Neural cell (in vitro differentiated cells): ENCODE results near the gene RPS6KA5. TPM values are rescaled to one million over a fixed set of nuclear protein-coding genes. Genes with fewer than 3 reads are reported as not detected.

Experiments used
- H2AFZ ChIP-seq: fragments of 200-600, 300-800 bp; sonication (generic), shearing (Covaris generic); 2 replicates; pipeline ENCODE4 v1.6.0; 2014; ENCODE audit warnings: low read depth, mild to moderate bottlenecking, antibody characterized with exemption, low read length, moderate library complexity
- H3F3A ChIP-seq: fragments of 200-600 bp; shearing (Covaris generic); 2 replicates; pipeline ENCODE4 v1.6.1; 2016; ENCODE audit warnings: mild to moderate bottlenecking, moderate library complexity, mixed read lengths, antibody characterized with exemption, low read length; ENCODE audit not compliant: insufficient read depth, poor library complexity, severe bottlenecking
- H3K27ac ChIP-seq: fragments of 200-600, 300-800 bp; sonication (generic), shearing (Covaris generic); 2 replicates; pipeline ENCODE4 v1.5.1; 2014; ENCODE audit warnings: mild to moderate bottlenecking, low read length, moderate library complexity
- H3K27me3 ChIP-seq: fragments of 300-800, 200-600 bp; sonication (generic), shearing (Covaris generic); 2 replicates; pipeline ENCODE4 v1.6.0; 2014; ENCODE audit warnings: mild to moderate bottlenecking, low read depth, low read length, moderate library complexity; ENCODE audit not compliant: insufficient read depth
- H3K36me3 ChIP-seq: fragments of 300-800, 200-600 bp; sonication (generic), shearing (Covaris generic); 2 replicates; pipeline ENCODE4 v1.5.1; 2014; ENCODE audit warnings: mild to moderate bottlenecking, antibody characterized with exemption, low read length, moderate library complexity; ENCODE audit not compliant: insufficient read depth
- H3K4me2 ChIP-seq: fragments of 300-800, 200-600 bp; sonication (generic), shearing (Covaris generic); 2 replicates; pipeline ENCODE4 v1.6.0; 2014; ENCODE audit warnings: mild to moderate bottlenecking, low read length
- H3K4me3 ChIP-seq: fragments of 300-800, 200-600 bp; sonication (generic), shearing (Covaris generic); 2 replicates; pipeline ENCODE4 v1.5.1; 2014; ENCODE audit warnings: mild to moderate bottlenecking, low read length, moderate library complexity
- H3K79me2 ChIP-seq: fragments of 200-600 bp; shearing (Covaris generic); replicated peaks from 2 replicates; pipeline ENCODE4 v1.6.0; 2014; ENCODE audit warnings: mild to moderate bottlenecking, low read length, moderate library complexity; ENCODE audit not compliant: insufficient read depth
- H3K9ac ChIP-seq: fragments of 300-800, 200-600 bp; sonication (generic), shearing (Covaris generic); 2 replicates; pipeline ENCODE4 v1.6.1; 2016; ENCODE audit warnings: mild to moderate bottlenecking, low read length, mixed read lengths
- H3K9me2 ChIP-seq: fragments of 200-600 bp; shearing (Covaris generic); 2 replicates; pipeline ENCODE4 v1.6.1; 2016; ENCODE audit warnings: mild to moderate bottlenecking, low read length, mixed read lengths; ENCODE audit not compliant: insufficient read depth
- H3K9me3 ChIP-seq: fragments of 200-600, 300-800 bp; sonication (generic), shearing (Covaris generic); 2 replicates; pipeline ENCODE4 v1.6.1; 2016; ENCODE audit warnings: mild to moderate bottlenecking, mixed run types, low read length, moderate library complexity, mixed read lengths
- H4K20me1 ChIP-seq: fragments of 200-600 bp; shearing (Covaris generic); 2 replicates; pipeline ENCODE4 v1.6.1; 2016; ENCODE audit warnings: mild to moderate bottlenecking, mixed run types; ENCODE audit not compliant: insufficient read depth
- EP300 ChIP-seq: fragments of 450-650 bp; conservative IDR thresholded peaks from 2 replicates; pipeline ENCODE4 v1.6.1; 2014; ENCODE audit warnings: antibody characterized with exemption, mild to moderate bottlenecking, moderate library complexity; ENCODE audit not compliant: poor library complexity, severe bottlenecking
- EZH2 ChIP-seq: fragments of 200-600, 300-800 bp; shearing (Covaris generic), sonication (generic); IDR thresholded peaks from 2 replicates; pipeline ENCODE4 v1.6.1; 2014; ENCODE audit warnings: antibody characterized with exemption, low read length, borderline replicate concordance, mild to moderate bottlenecking; ENCODE audit not compliant: insufficient read depth, poor library complexity, severe bottlenecking
- MXI1 ChIP-seq: fragments of 450-650 bp; conservative IDR thresholded peaks from 2 replicates; pipeline ENCODE4 v1.6.1; 2014; ENCODE audit warnings: antibody characterized with exemption, mild to moderate bottlenecking; ENCODE audit not compliant: poor library complexity, severe bottlenecking
- POLR2AphosphoS5 ChIP-seq: IDR thresholded peaks from 2 replicates; pipeline ENCODE4 v1.6.1; 2012
- RAD21 ChIP-seq: fragments of 450-650 bp; conservative IDR thresholded peaks from 2 replicates; pipeline ENCODE4 v1.6.1; 2014; ENCODE audit warnings: antibody characterized with exemption, mild to moderate bottlenecking, moderate library complexity
- SMC3 ChIP-seq: fragments of 450-650 bp; conservative IDR thresholded peaks from 2 replicates; pipeline ENCODE4 v1.6.1; 2014; ENCODE audit warnings: antibody characterized with exemption, mild to moderate bottlenecking, moderate library complexity; ENCODE audit not compliant: poor library complexity
- TAF1 ChIP-seq: IDR thresholded peaks from 2 replicates; pipeline ENCODE4 v1.6.1; 2012; ENCODE audit warnings: low read depth
- polyA plus RNA-seq: library from polyadenylated mRNA; depleted of rRNA; stranded (reverse); fragments of >200 nt; gene quantifications from 2 replicates; pipeline ENCODE4 v1.2.3, GENCODE V29; 2014
- TF ChIP-seq, protein P1 (sequence below): IDR thresholded peaks from 2 replicates; pipeline ENCODE4 v1.6.1; 2012; ENCODE audit warnings: borderline replicate concordance
- TF ChIP-seq, protein P2 (sequence below): fragments of 450-650 bp; IDR thresholded peaks from 2 replicates; pipeline ENCODE4 v1.5.1; 2014; ENCODE audit warnings: antibody characterized with exemption, mild to moderate bottlenecking, moderate library complexity; ENCODE audit not compliant: poor library complexity, severe bottlenecking

RPS6KA5 gene
- polyA plus RNA-seq, 1 donor from 2014 or later = 6.3 TPM

DNA sequence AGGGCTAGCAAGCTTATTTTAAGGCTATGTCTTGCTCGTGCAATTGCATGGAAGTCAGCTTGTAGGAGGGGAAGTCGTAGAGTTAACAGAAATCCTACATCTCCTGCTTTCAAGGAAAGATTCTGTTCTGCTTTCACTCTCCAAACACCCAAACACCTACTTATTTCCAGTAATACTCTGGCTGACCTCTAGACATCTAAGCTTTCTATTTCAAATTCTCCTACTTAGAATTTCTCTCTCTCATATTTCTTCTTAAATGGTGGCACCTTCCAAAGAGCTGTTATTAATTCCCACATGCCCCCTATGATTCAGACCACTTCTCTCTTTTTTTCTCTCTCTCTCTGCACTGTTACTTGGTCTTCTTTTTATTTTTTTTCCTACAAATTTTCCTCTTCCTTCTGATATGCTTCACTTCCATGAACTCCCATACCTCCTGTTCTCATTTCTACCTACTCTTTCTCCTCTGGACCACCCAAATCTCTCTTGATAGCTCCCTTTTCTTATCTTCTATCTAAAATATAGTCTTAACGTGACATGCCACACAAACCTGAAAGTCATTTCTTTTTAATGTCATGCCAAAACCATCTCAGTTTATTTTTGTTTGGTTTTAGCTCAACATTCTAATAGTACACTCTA lies 90.8 kb downstream of the RPS6KA5 start:
- H3K27me3 ChIP-seq = no peaks in the 10 kb centered on the region
- H3K9me3 ChIP-seq = no peaks in the 10 kb centered on the region
- no peak overlapping the region for H3K4me2 ChIP-seq
- TF ChIP-seq POLR2AphosphoS5 = no peak
- no peak for TF ChIP-seq EP300
- TF ChIP-seq MXI1 = no peak
- no peak for TF ChIP-seq SMC3
- TF ChIP-seq EZH2 = no peak
- TF ChIP-seq, protein P1, sequence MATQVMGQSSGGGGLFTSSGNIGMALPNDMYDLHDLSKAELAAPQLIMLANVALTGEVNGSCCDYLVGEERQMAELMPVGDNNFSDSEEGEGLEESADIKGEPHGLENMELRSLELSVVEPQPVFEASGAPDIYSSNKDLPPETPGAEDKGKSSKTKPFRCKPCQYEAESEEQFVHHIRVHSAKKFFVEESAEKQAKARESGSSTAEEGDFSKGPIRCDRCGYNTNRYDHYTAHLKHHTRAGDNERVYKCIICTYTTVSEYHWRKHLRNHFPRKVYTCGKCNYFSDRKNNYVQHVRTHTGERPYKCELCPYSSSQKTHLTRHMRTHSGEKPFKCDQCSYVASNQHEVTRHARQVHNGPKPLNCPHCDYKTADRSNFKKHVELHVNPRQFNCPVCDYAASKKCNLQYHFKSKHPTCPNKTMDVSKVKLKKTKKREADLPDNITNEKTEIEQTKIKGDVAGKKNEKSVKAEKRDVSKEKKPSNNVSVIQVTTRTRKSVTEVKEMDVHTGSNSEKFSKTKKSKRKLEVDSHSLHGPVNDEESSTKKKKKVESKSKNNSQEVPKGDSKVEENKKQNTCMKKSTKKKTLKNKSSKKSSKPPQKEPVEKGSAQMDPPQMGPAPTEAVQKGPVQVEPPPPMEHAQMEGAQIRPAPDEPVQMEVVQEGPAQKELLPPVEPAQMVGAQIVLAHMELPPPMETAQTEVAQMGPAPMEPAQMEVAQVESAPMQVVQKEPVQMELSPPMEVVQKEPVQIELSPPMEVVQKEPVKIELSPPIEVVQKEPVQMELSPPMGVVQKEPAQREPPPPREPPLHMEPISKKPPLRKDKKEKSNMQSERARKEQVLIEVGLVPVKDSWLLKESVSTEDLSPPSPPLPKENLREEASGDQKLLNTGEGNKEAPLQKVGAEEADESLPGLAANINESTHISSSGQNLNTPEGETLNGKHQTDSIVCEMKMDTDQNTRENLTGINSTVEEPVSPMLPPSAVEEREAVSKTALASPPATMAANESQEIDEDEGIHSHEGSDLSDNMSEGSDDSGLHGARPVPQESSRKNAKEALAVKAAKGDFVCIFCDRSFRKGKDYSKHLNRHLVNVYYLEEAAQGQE = no peak
- TF ChIP-seq, protein P2, sequence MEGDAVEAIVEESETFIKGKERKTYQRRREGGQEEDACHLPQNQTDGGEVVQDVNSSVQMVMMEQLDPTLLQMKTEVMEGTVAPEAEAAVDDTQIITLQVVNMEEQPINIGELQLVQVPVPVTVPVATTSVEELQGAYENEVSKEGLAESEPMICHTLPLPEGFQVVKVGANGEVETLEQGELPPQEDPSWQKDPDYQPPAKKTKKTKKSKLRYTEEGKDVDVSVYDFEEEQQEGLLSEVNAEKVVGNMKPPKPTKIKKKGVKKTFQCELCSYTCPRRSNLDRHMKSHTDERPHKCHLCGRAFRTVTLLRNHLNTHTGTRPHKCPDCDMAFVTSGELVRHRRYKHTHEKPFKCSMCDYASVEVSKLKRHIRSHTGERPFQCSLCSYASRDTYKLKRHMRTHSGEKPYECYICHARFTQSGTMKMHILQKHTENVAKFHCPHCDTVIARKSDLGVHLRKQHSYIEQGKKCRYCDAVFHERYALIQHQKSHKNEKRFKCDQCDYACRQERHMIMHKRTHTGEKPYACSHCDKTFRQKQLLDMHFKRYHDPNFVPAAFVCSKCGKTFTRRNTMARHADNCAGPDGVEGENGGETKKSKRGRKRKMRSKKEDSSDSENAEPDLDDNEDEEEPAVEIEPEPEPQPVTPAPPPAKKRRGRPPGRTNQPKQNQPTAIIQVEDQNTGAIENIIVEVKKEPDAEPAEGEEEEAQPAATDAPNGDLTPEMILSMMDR = no peak
- no peak for TF ChIP-seq RAD21
- no peak for TF ChIP-seq TAF1
- H3K9me2 ChIP-seq = no peaks in the 10 kb centered on the region
- no peaks in the 10 kb centered on the region for H3K36me3 ChIP-seq
- H3K4me3 ChIP-seq = no peak overlapping the region
- no peak overlapping the region for H3K9ac ChIP-seq
- no peaks in the 10 kb centered on the region for H3F3A ChIP-seq
- no peak overlapping the region for H3K27ac ChIP-seq
- H2AFZ ChIP-seq = no peak overlapping the region
- no peaks in the 10 kb centered on the region for H3K79me2 ChIP-seq
- no peaks in the 10 kb centered on the region for H4K20me1 ChIP-seq

DNA sequence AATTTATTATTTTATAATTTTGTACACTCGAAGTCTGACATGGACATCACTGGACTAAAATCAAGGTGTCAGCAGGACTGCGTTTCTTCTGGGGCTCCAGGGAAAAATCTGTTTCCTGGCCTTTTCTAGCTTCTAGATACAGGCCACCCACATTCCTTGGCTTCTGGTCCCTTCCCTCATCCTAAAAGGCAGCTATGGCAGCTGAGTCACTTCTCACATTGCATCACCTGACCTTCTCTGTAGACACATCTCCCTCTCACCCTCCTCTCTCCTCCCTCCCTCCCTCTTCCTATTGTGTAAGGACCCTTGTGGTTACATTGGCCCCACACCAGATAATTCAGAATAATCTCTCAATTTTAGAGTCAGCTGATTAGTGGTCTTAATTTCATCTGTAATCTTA lies 92.4 kb downstream of the RPS6KA5 start:
- no peaks in the 10 kb centered on the region for H3K9me2 ChIP-seq
- no peak overlapping the region for H3K4me3 ChIP-seq
- H3F3A ChIP-seq = no peaks in the 10 kb centered on the region
- H3K4me2 ChIP-seq = no peak overlapping the region
- H3K79me2 ChIP-seq = no peaks in the 10 kb centered on the region
- no peaks in the 10 kb centered on the region for H3K9me3 ChIP-seq
- no peaks in the 10 kb centered on the region for H4K20me1 ChIP-seq
- TF ChIP-seq TAF1 (no peak), RAD21 (no peak)
- H3K36me3 ChIP-seq = no peaks in the 10 kb centered on the region
- H3K27ac ChIP-seq = no peak overlapping the region
- no peak overlapping the region for H2AFZ ChIP-seq
- H3K27me3 ChIP-seq = no peaks in the 10 kb centered on the region
- H3K9ac ChIP-seq = no peak overlapping the region

DNA sequence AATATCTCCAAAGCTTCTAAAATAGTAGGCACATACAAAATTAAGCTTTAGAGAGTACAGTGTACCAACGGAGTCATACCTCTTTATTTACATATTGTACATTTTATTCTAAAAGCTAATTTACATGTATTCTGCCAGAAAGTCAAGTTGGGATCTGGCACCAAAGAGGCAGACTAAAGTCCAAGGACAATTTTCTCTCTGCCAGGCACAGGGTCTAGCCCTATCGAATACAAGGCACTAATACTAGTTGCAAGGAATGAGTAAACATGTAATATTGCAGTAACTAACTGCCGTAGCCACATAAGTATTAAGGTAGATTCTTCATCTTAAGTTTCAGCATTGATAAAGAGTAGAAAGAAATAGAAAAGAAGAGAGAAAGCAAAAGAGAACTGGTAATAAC lies 93.9 kb downstream of the RPS6KA5 start:
- no peak overlapping the region for H2AFZ ChIP-seq
- H3F3A ChIP-seq = no peaks in the 10 kb centered on the region
- H3K36me3 ChIP-seq = no peaks in the 10 kb centered on the region
- TF ChIP-seq, protein P1 = no peak
- no peak overlapping the region for H3K4me3 ChIP-seq
- H4K20me1 ChIP-seq = no peaks in the 10 kb centered on the region
- no peaks in the 10 kb centered on the region for H3K79me2 ChIP-seq
- no peaks in the 10 kb centered on the region for H3K27me3 ChIP-seq
- no peak overlapping the region for H3K27ac ChIP-seq
- no peak overlapping the region for H3K4me2 ChIP-seq
- no peak overlapping the region for H3K9ac ChIP-seq
- no peaks in the 10 kb centered on the region for H3K9me2 ChIP-seq
- no peaks in the 10 kb centered on the region for H3K9me3 ChIP-seq
